ENCODE results near the gene PTPRG. TPM values are rescaled to one million over a fixed set of nuclear protein-coding genes. Genes with fewer than 3 reads are reported as not detected.
"Not testable (repeated sequence)": the region's sequence is repeated elsewhere in the genome, so short reads cannot be mapped to it uniquely, and the experiment has no call there.

Gene PTPRG
- total RNA-seq, 2 experiments from 2014 or later, result 0.10 TPM; not detected in 1

- CTCF ChIA-PET, result no interaction called here
- DNase-seq, result no peak
- H3K9me3 Mint-ChIP-seq, result no peaks in the 10 kb centered on the region
- intact Hi-C loops (cut with micrococcal nuclease), result no loop called here
- POLR2A ChIA-PET, result no interaction called here
- H3K27me3 Mint-ChIP-seq, result no peaks in the 10 kb centered on the region
- no peak overlapping the region for H3K27ac Mint-ChIP-seq
- H3K36me3 Mint-ChIP-seq, result no peaks in the 10 kb centered on the region
- no peaks in the 10 kb centered on the region for H3K4me1 Mint-ChIP-seq (ENCODE audit: low read depth)
- no peak overlapping the region for H3K4me3 Mint-ChIP-seq
These were observed 175.1 kb downstream of the PTPRG start for GRCh38 chr3:61736506-61736905.

- POLR2A ChIA-PET, result no interaction called here
- no peak overlapping the region for H3K4me3 Mint-ChIP-seq
- no peaks in the 10 kb centered on the region for H3K27me3 Mint-ChIP-seq
- H3K4me1 Mint-ChIP-seq (ENCODE audit: low read depth), result no peaks in the 10 kb centered on the region
- no peaks in the 10 kb centered on the region for H3K36me3 Mint-ChIP-seq
- H3K9me3 Mint-ChIP-seq, result no peaks in the 10 kb centered on the region
- no peak overlapping the region for H3K27ac Mint-ChIP-seq
- intact Hi-C loops (cut with micrococcal nuclease), result no loop called here
- CTCF ChIA-PET, result no interaction called here
- no peak for DNase-seq
These were observed 178.3 kb downstream of the PTPRG start for GRCh38 chr3:61739640-61740039.

- intact Hi-C loops (cut with micrococcal nuclease), result no loop called here
- no peak for DNase-seq
- Mint-ChIP-seq H3K27ac (no peak overlapping the region), H3K9me3 (no peaks in the 10 kb centered on the region), H3K36me3 (no peaks in the 10 kb centered on the region), H3K27me3 (no peaks in the 10 kb centered on the region), H3K4me1 (ENCODE audit: low read depth) (no peaks in the 10 kb centered on the region), H3K4me3 (no peak overlapping the region)
- POLR2A ChIA-PET, result no interaction called here
- CTCF ChIA-PET, result no interaction called here
These were observed 179.1 kb downstream of the PTPRG start for GRCh38 chr3:61740494-61740893.

GRCh38 chr3:61741551-61741950 lies 180.2 kb downstream of the PTPRG start:
- Mint-ChIP-seq H3K27me3 (no peaks in the 10 kb centered on the region), H3K36me3 (no peaks in the 10 kb centered on the region), H3K4me1 (ENCODE audit: low read depth) (no peaks in the 10 kb centered on the region), H3K27ac (no peak overlapping the region), H3K9me3 (no peaks in the 10 kb centered on the region), H3K4me3 (no peak overlapping the region)
- POLR2A ChIA-PET, result no interaction called here
- DNase-seq, result no peak
- CTCF ChIA-PET, result no interaction called here
- intact Hi-C loops (cut with micrococcal nuclease), result no loop called here

GRCh38 chr3:61742006-61742405 lies 180.6 kb downstream of the PTPRG start:
- H3K4me3 Mint-ChIP-seq, result no peak overlapping the region
- no peaks in the 10 kb centered on the region for H3K9me3 Mint-ChIP-seq
- H3K36me3 Mint-ChIP-seq, result no peaks in the 10 kb centered on the region
- H3K4me1 Mint-ChIP-seq (ENCODE audit: low read depth), result no peaks in the 10 kb centered on the region
- H3K27me3 Mint-ChIP-seq, result no peaks in the 10 kb centered on the region
- no peak for DNase-seq
- ChIA-PET POLR2A (no interaction called here), CTCF (no interaction called here)
- intact Hi-C loops (cut with micrococcal nuclease), result no loop called here
- no peak overlapping the region for H3K27ac Mint-ChIP-seq

- Mint-ChIP-seq H3K36me3 (no peaks in the 10 kb centered on the region), H3K4me1 (ENCODE audit: low read depth) (no peaks in the 10 kb centered on the region), H3K4me3 (no peak overlapping the region), H3K9me3 (no peaks in the 10 kb centered on the region), H3K27me3 (no peaks in the 10 kb centered on the region), H3K27ac (no peak overlapping the region)
- ChIA-PET CTCF (no interaction called here), POLR2A (no interaction called here)
- no peak for DNase-seq
- intact Hi-C loops (cut with micrococcal nuclease), result no loop called here
These were observed 181.7 kb downstream of the PTPRG start for GRCh38 chr3:61743067-61743466.

- Mint-ChIP-seq H3K36me3 (no peaks in the 10 kb centered on the region), H3K27me3 (no peaks in the 10 kb centered on the region), H3K27ac (no peak overlapping the region), H3K4me3 (no peak overlapping the region), H3K9me3 (no peaks in the 10 kb centered on the region), H3K4me1 (ENCODE audit: low read depth) (no peaks in the 10 kb centered on the region)
- no peak for DNase-seq
- CTCF ChIA-PET, result no interaction called here
- POLR2A ChIA-PET, result no interaction called here
- intact Hi-C loops (cut with micrococcal nuclease), result no loop called here
These were observed 182.4 kb downstream of the PTPRG start for GRCh38 chr3:61743686-61744242.

GRCh38 chr3:61748288-61748687 lies 186.9 kb downstream of the PTPRG start:
- Mint-ChIP-seq H3K27me3 (no peaks in the 10 kb centered on the region), H3K27ac (no peak overlapping the region), H3K4me1 (ENCODE audit: low read depth) (no peaks in the 10 kb centered on the region), H3K9me3 (no peaks in the 10 kb centered on the region), H3K36me3 (no peaks in the 10 kb centered on the region), H3K4me3 (no peak overlapping the region)
- POLR2A ChIA-PET, result no interaction called here
- no peak for DNase-seq
- intact Hi-C loops (cut with micrococcal nuclease), result no loop called here
- CTCF ChIA-PET, result no interaction called here

- POLR2A ChIA-PET, result no interaction called here
- H3K27ac Mint-ChIP-seq, result no peak overlapping the region
These were observed 189.4 kb downstream of the PTPRG start for GRCh38 chr3:61750766-61751165.

GRCh38 chr3:61758839-61759238 lies 197.5 kb downstream of the PTPRG start:
- Mint-ChIP-seq H3K4me1 (ENCODE audit: low read depth) (no peaks in the 10 kb centered on the region), H3K9me3 (no peaks in the 10 kb centered on the region), H3K36me3 (no peaks in the 10 kb centered on the region), H3K27ac (no peak overlapping the region), H3K4me3 (no peak overlapping the region), H3K27me3 (no peaks in the 10 kb centered on the region)
- DNase-seq, result no peak
- ChIA-PET POLR2A (no interaction called here), CTCF (no interaction called here)
- intact Hi-C loops (cut with micrococcal nuclease), result no loop called here

More at GRCh38 chr3:61750766-61751165, 189.4 kb downstream of the PTPRG start:
- intact Hi-C loops (cut with micrococcal nuclease), result no loop called here
- H3K4me3 Mint-ChIP-seq, result no peak overlapping the region
- DNase-seq, result no peak
- H3K4me1 Mint-ChIP-seq (ENCODE audit: low read depth), result no peaks in the 10 kb centered on the region
- no peaks in the 10 kb centered on the region for H3K27me3 Mint-ChIP-seq
- CTCF ChIA-PET, result no interaction called here
- H3K9me3 Mint-ChIP-seq, result no peaks in the 10 kb centered on the region
- H3K36me3 Mint-ChIP-seq, result no peaks in the 10 kb centered on the region

GRCh38 chr3:61760783-61761182 lies 199.4 kb downstream of the PTPRG start:
- H3K36me3 Mint-ChIP-seq; H3K27ac Mint-ChIP-seq; DNase-seq; H3K9me3 Mint-ChIP-seq; H3K4me1 Mint-ChIP-seq (ENCODE audit: low read depth); POLR2A ChIA-PET; H3K4me3 Mint-ChIP-seq; intact Hi-C loops (cut with micrococcal nuclease); H3K27me3 Mint-ChIP-seq; CTCF ChIA-PET: not testable (repeated sequence)

- ChIA-PET POLR2A (no interaction called here), CTCF (no interaction called here)
- Mint-ChIP-seq H3K4me1 (ENCODE audit: low read depth) (no peaks in the 10 kb centered on the region), H3K27me3 (no peaks in the 10 kb centered on the region), H3K9me3 (no peaks in the 10 kb centered on the region), H3K36me3 (no peaks in the 10 kb centered on the region), H3K27ac (no peak overlapping the region), H3K4me3 (no peak overlapping the region)
- intact Hi-C loops (cut with micrococcal nuclease), result no loop called here
- DNase-seq, result no peak
These were observed 200.5 kb downstream of the PTPRG start for GRCh38 chr3:61761694-61762430.

- Mint-ChIP-seq H3K9me3 (no peaks in the 10 kb centered on the region), H3K27me3 (no peaks in the 10 kb centered on the region), H3K36me3 (no peaks in the 10 kb centered on the region), H3K4me1 (ENCODE audit: low read depth) (no peaks in the 10 kb centered on the region), H3K27ac (no peak overlapping the region), H3K4me3 (no peak overlapping the region)
- no peak for DNase-seq
- ChIA-PET POLR2A (no interaction called here), CTCF (no interaction called here)
- intact Hi-C loops (cut with micrococcal nuclease), result no loop called here
These were observed 203.9 kb downstream of the PTPRG start for GRCh38 chr3:61765157-61765876.

All from activated CD4-positive, alpha-beta memory T cell treated with anti-CD3 and anti-CD28 coated beads for 36 hours (primary cell).